Neutrophil (primary cell): ENCODE results near the gene ISY1.

Experiments used
- H3K27ac ChIP-seq: fragments of 200-600 bp; sonication (generic); 2 replicates; pipeline ENCODE4 v1.5.1; 2016; ENCODE audit warnings: mild to moderate bottlenecking, moderate library complexity
- H3K27me3 ChIP-seq: fragments of 200-600 bp; sonication (generic); 2 replicates; pipeline ENCODE4 v1.6.0; 2016; ENCODE audit warnings: mild to moderate bottlenecking
- H3K36me3 ChIP-seq: fragments of 200-600 bp; sonication (generic); 2 replicates; pipeline ENCODE4 v1.5.1; 2017
- H3K4me1 ChIP-seq, 2 experiments: fragments of 200-600 bp in 1 of 2; sonication (generic) in 1 of 2; 1 replicate in 1 of 2; 2 replicates in 1 of 2; pipeline versions ENCODE4 v1.5.1 to v1.6.1; 2013 to 2016; ENCODE audit warnings: low read depth in 1 of 2, low read length in 1 of 2, mild to moderate bottlenecking in 1 of 2, moderate library complexity in 1 of 2; ENCODE audit not compliant: control insufficient read depth in 1 of 2, insufficient read depth in 1 of 2
- H3K4me3 ChIP-seq, 2 experiments: fragments of 200-600 bp in 1 of 2; sonication (generic) in 1 of 2; 1 replicate in 1 of 2; 2 replicates in 1 of 2; pipeline ENCODE4 v1.5.1; 2013 to 2016; ENCODE audit warnings: low read depth in 1 of 2, low read length in 1 of 2, mild to moderate bottlenecking in 1 of 2, moderate library complexity in 1 of 2
- H3K9me3 ChIP-seq: fragments of 200-600 bp; sonication (generic); 2 replicates; pipeline ENCODE4 v1.5.1; 2016
- CTCF ChIP-seq: fragments of 200-600 bp; sonication (generic); IDR thresholded peaks from 2 replicates; pipeline ENCODE4 v1.5.1; 2016; ENCODE audit warnings: antibody characterized with exemption

ISY1 gene

GRCh38 chr3:129132097-129132866, 28.6 kb downstream of the ISY1 start:
- H3K27ac ChIP-seq = no peak overlapping the region
- peaks cover 96% of the 10 kb centered on the region for H3K36me3 ChIP-seq
- no peak overlapping the region for H3K4me3 ChIP-seq
- TF ChIP-seq CTCF = no peak
- no peaks in the 10 kb centered on the region for H3K4me1 ChIP-seq
- no peaks in the 10 kb centered on the region for H3K27me3 ChIP-seq
- no peaks in the 10 kb centered on the region for H3K9me3 ChIP-seq

- no peak for TF ChIP-seq CTCF
- Histone ChIP-seq H3K36me3 (peaks cover 97% of the 10 kb centered on the region), H3K4me3 (no peak overlapping the region), H3K9me3 (no peaks in the 10 kb centered on the region), H3K27ac (no peak overlapping the region), H3K4me1 (no peaks in the 10 kb centered on the region), H3K27me3 (no peaks in the 10 kb centered on the region)
Observed at GRCh38 chr3:129131465-129132088, 29.3 kb downstream of the ISY1 start.

- H3K4me3 ChIP-seq = no peak overlapping the region
- peaks cover 88% of the 10 kb centered on the region for H3K36me3 ChIP-seq
- TF ChIP-seq CTCF = no peak
- no peak overlapping the region for H3K27ac ChIP-seq
- no peaks in the 10 kb centered on the region for H3K9me3 ChIP-seq
- no peaks in the 10 kb centered on the region for H3K27me3 ChIP-seq
- no peaks in the 10 kb centered on the region for H3K4me1 ChIP-seq
Observed at GRCh38 chr3:129130291-129130813, 30.5 kb downstream of the ISY1 start.

GRCh38 chr3:129128357-129129155, 32.3 kb downstream of the ISY1 start:
- no peak overlapping the region for H3K4me3 ChIP-seq
- H3K36me3 ChIP-seq = peaks cover 70% of the 10 kb centered on the region
- H3K4me1 ChIP-seq = no peaks in the 10 kb centered on the region
- H3K27ac ChIP-seq = no peak overlapping the region
- H3K27me3 ChIP-seq = no peaks in the 10 kb centered on the region
- H3K9me3 ChIP-seq = no peaks in the 10 kb centered on the region
- TF ChIP-seq CTCF = no peak

- TF ChIP-seq CTCF = no peak
- Histone ChIP-seq H3K4me1 (peaks cover 0 to 2% of the 10 kb centered on the region in 2 experiments), H3K9me3 (no peaks in the 10 kb centered on the region), H3K36me3 (peaks cover 53% of the 10 kb centered on the region), H3K27me3 (no peaks in the 10 kb centered on the region), H3K27ac (peak overlapping the region; percentile 33), H3K4me3 (no peak overlapping the region)
Observed at GRCh38 chr3:129126726-129127280, 34.1 kb downstream of the ISY1 start.
